HG02678 (cell line): ENCODE data around the gene EED.

Source experiments
- ATAC-seq: cut with Tn5 transposase; IDR thresholded peaks from one replicate; pipeline ENCODE4 v1.9.1; 2021; ENCODE audit warnings: mild to moderate bottlenecking, moderate library complexity; ENCODE audit not compliant: unreplicated experiment

The EED gene

DNA sequence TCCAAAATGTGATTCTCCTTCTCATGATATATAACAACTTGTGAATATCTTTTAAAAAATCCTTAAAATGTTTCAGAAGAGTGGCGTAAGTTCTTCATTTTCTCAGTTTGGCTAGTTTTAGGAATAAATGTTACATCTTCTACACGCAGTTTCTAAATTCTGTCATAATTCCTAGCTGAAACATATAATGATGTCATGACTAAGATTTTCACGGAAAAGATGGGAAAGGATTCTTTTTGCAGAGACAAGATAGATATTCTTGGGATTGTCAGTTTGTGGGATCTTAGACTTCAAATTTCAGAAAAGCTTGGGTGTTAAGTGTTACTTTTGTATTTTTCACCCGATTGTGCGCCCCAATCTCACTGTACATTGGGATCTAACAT lies 1.7 kb downstream of the EED start:
- no peak for ATAC-seq

DNA sequence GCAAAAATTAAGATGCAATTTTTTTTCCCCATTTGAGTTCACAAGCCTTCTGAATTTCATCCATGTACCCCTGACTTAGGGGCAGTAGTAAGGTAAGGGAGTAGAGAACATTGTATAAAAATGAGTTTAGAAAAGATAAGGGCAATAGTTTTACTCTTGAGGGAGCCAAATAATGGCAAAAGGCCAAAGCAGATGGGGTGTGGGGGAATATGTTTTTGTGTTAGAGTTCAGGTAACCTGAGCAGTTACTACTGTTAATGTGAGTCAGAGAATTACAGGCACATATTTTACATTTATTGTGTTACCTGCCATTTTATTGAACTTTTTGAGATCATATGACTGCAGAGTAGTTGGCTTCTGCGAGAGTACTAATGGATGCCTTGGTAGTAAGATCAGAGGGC lies 3.1 kb downstream of the EED start:
- ATAC-seq = no peak

- no peak for ATAC-seq
These were observed 4.1 kb downstream of the EED start for GRCh38 chr11:86248609-86249008.

DNA sequence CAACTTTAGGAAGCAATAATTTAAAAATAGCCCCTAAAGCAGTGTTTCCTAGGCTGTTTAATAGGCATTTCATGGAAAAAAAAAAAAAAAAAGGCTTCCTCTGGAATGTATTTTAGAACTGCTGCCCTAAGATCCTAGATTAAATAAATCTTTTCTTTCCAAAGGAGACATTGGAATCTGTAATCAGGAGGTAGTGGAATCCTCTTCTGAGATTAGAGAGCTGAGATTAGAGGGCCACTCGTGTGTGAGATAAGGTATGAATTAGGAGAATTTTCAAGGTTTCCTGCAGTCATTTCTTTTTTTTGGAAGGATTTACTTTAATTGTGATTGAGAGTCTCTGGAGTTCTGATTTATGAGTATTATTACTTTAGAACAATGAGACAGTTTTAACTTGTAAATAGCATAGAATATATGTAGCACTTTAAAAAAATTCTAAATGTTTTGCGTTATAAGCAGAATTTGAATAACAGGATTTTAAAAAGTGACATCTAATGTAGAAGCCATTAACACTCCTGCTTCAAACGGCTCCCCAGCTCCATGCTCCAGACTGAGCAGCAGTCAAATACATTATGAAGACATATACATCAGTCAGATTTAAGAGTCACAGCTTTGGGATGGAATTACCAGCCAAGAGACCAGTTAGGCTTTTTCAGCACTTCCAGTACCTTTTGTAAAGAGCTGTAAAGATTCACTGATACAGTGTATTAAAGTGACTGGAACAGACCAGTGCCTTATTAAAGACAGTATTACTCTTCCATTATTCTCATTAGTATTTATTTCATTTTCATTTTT lies 5.0 kb downstream of the EED start:
- ATAC-seq = no peak

DNA sequence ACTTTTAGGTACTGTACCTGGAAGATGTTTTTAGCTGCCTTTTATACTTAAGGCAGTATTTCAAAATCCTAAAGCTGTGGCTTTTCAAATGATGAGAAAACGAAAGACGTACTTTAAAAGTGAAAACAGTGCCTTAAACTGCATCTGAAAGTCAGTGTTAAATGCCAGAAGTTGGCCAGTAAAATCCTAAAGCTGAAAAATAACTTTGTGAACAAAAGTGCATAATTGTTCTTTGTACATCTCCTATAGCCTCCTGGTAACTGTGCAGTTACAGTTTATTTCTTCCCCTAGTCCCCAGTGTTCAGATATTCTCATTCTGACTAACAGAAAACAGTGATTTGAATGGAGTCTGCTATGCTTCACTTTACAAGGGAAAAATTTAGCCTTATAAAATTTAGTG lies 6.8 kb downstream of the EED start:
- no peak for ATAC-seq

DNA sequence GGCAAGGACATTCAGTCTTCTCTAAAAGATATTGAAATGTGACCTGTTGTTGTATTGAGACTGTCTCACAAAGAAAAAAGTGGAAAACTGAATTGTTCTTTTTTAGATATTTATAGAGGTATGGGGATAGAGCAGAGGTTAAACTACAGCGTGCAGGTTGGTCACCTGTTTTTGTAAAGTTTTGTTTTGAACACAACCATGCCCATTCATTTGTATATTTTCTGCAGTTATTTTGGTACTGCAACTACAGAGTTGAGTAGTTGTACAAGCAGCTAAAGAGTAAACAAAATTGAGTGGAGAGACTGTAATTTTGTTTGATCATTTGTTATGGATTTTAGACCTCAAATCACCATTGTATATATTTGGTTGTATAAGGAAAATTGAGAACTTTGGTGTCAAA lies 11.3 kb downstream of the EED start:
- peak; percentile 88 for ATAC-seq

GRCh38 chr11:86256608-86257007 lies 12.1 kb downstream of the EED start:
- ATAC-seq = no peak

DNA sequence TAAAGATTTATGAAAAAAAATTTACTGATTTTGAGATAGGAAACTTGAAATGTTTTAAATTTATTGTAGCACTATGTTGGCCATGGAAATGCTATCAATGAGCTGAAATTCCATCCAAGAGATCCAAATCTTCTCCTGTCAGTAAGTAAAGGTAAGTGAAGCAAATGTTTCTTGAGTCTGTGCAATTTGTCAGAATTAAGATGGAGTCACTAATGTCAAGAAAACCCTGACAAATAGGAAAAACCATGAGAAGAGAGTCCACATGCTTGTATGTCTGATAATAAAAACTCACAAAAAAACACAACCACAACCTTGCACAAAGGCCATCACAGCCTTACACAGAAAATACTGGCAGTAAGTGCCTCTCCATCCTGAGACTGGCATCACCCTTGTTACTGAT lies 12.9 kb downstream of the EED start:
- no peak for ATAC-seq

DNA sequence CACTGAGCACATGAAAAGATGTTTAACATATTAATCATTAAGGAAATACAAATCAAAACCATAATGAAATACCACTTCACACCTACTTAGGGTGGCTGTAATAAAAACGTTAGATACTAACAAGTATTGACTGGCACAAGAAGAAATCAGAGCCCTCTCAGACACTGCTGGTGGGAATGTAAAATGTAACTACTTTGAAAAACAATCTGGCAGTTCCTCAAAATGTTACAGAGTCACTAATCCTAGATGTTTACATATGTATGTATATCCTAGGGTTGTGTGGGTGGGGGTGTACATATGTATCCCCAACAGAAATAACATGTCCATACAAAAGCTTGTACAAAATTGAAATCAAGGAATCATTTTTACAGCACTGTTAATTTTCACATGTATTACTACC lies 15.2 kb downstream of the EED start:
- ATAC-seq = no peak

GRCh38 chr11:86261328-86261727 lies 16.8 kb downstream of the EED start:
- no peak for ATAC-seq

DNA sequence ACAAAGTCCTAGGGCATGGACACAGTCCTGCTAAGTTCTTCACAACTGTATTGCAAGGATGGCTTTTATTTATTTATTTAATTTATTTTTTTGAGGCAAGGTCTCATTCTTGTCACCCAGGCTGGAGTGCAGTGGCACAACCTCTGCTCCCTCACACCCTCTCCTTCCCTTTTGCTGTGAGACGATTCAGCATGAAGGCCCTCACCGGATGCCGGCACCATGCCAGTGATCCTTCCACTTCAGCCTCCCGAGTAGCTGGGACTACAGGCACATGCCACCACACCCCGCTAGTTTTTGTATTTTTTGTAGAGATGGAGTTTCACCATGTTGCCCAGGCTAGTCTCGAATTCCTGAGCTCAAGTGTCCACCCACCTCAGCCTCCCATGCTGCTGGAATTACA lies 17.8 kb downstream of the EED start:
- ATAC-seq = no peak

DNA sequence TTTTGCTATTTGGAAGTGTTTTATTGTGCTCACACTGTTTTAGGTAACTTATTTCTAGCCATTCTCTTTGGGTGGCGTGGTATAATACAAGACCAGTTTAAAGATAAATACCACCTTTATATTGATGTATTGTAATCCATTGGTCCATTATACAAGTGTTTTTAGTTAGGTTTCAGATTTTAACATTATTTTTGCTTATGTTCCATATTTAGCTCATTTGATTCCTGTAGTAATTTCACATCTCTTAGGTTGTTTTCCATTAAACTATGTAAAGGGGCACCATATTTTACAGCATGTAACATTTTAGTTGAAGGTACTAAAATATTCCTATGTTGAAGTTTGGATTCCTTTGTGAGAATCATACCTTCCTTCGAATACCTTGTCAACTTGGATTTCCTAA lies 20.1 kb downstream of the EED start:
- ATAC-seq = no peak

DNA sequence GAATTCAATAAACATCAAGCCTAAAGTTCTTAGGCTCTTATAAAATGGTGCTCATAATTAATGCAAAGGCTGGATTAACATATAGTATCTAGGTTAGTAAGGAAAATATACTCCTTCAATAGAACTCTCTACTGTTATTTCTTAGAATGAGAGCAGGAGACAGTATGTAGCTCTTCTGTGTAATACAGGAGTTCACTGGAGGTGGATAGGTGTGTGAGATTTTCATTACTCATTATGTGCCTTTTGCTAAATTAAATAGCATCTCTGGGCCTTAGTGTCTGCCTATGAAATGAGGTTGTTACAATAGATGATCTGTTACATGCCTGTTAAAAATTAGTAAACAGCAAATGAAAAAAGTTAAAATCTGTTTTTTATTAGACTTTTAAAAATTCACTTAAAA lies 20.6 kb downstream of the EED start:
- no peak for ATAC-seq

GRCh38 chr11:86269645-86270044 lies 25.1 kb downstream of the EED start:
- ATAC-seq = no peak

DNA sequence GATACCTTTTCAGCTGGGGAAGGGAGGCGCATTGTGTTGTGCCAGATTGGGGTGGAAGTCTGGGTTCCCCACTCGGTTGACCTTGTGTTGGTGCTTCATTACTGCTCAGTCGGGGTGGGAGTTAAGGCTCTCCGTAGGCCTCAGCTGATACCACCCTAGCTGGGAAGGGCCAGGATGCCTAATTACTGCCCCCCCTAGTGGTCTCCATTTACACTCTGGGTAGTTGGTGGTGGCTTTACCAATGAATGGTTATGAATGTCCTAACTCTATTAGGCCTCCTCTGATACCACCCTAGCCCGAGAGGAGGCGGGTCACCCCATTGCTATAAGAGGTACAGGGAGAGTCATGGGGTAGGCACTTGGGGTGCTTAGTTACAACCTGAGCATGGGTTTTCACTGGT lies 29.9 kb downstream of the EED start:
- no peak for ATAC-seq

- ATAC-seq = no peak
These were observed 30.4 kb downstream of the EED start for GRCh38 chr11:86274999-86275398.

DNA sequence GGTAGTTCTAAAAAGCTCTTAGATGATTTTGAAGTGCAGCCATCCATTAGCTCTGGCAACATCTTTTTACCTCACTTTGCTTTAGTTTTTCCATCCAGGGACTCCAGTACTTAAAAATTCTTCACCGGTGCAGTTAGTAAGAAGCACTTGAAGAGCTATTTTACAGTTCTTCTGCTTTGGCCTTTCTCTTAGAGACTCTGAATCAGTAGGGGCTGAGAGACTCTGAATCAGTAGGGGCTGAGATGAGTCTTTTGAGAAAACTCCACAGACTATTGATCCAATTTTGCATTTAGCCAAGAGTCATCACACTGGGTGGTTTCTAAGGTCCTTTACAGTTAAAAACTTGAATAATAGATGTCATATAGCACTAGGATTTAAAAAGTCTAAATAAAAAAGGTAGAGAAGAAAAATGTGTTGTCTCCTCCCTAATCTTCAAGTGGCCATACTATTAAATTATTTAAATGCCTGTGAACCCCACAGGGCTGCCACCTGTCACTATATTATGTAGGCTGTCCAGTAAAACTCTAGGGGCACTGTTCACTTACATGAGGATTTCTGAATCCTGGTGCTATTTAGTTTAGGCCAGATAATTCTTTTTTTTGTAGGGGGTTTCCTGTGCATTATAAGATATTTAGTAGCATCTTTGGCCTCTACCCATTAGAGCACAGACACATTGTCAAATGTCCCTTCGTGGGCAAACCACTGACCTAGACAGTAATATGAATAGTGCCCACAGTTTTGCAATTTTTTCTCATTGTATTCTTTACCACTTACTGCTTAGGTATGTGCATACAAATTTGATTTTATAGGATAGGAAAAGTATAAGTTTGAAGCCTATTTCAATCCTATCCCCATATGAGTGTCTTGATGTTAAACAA lies 31.2 kb downstream of the EED start:
- ATAC-seq = no peak

DNA sequence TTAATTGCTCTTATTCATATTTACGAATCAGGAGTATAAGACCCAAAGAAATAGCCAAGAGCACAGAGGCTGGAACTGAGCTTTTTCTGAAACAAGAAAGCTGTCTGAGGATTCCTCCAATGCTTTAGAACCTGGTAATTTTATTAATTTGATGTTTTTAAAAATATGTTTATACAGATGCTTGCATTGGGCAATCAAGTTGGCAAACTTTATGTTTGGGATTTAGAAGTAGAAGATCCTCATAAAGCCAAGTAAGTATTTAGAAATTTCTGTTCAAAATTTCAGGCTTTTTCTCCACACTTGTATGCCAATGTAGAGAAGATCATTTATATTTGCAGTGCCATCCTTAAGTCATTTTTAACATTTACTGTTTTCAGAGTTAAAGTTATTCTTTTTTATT lies 33.2 kb downstream of the EED start:
- ATAC-seq = no peak

GRCh38 chr11:86278226-86278625 lies 33.7 kb downstream of the EED start:
- no peak for ATAC-seq

GRCh38 chr11:86279747-86280146 lies 35.2 kb downstream of the EED start:
- no peak for ATAC-seq

- ATAC-seq = no peak
These were observed 42.9 kb downstream of the EED start for GRCh38 chr11:86287468-86287796.

DNA sequence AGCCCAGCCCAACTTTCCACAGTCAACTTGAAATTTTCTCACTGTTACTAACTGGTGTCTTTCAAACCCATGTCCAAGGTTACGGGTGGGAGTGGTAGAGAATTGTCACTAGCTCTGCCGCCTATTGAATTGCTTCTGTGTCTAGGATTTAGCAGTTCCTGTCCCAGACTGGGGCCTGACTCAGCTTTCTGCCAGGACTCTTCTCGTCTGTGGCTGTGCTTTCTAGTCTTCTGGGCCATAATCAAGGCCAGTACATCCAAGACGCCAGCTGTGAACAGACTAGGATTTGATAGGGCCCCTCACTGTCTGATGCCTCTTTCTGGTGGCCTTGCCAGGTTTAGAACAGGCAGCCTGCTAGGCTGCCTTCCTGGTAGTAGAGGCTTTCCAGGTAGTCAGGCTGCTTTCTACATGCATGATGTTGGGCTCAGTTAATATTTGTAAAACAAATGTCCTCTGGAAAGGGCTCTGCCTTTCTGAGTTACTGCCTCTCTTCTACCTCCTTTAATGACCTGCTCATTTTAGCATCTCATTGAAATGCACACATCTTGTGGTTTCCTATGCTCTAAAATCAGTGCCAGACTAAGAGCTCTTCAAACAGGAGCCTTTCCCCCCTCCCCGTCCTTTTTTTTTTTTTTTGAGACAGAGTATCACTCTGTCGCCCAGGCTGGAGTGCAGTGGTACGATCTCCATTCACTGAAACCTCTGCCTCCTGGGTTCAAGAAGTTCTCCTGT lies 44.4 kb downstream of the EED start:
- no peak for ATAC-seq
